GM12892 (cell line): Measurements from ENCODE around the gene TFDP1.

Source experiments
- POLR2AphosphoS5 ChIP-seq: IDR thresholded peaks from 2 replicates; pipeline ENCODE4 v1.6.1; 2011; ENCODE audit warnings: low read depth, low read length, control low read depth
- TAF1 ChIP-seq: IDR thresholded peaks from 2 replicates; pipeline ENCODE4 v1.6.1; 2011; ENCODE audit warnings: low read depth, mild to moderate bottlenecking, control low read depth, low read length, borderline replicate concordance

DNA sequence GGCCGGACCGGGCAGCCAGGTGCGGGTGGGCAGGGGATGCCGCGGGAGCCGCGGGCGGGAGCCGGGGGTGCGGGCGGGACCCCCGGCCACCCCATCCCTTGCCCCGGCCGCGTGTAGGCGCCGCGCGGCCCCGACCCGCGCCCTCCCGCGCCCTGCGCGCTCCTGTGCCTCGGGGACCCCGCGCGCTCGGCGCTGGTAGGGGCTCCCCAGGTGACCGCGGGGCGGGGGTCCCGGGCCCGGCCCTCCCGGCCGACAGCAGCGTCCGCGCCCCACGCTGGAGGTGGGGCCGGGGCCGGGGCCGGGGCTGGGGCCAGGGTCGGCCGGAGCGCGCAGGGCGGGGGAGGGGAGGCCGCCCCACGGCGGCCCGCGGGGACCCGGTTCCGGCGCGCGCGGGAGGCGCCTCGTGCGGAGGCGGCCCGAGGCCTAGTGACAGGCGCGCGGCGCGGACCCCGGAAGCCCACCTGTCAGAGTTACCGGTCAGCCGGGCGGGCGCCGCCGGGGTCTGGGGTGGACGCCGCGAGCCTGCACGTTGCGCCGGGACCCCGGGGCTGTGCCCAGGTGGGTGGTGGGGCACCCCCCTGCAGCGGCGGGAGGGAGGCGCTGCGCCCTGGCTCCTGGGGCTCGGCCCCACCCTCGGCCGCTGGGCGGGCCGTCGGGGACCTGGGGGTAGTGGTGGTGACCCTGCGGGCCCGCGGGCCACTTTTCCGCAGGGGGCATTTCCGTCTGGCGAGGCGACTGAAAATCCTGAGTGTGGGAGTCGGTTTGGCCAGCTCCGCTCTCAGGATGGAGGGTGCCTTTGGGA is 518 bp downstream of the TFDP1 start:
- 0 out of 2 replicates have a peak, but pooled peaks have one; percentile 22 for TF ChIP-seq POLR2AphosphoS5
- no peak for TF ChIP-seq TAF1
